Mucosa of rectum (tissue), 2 donors: ENCODE data around the gene GET3.

Source experiments
- H3K27ac ChIP-seq, 2 donors: one replicate each; pipeline ENCODE4 v1.7.0; 2013; ENCODE audit warnings: inconsistent platforms in 2 of 2, low read depth in 2 of 2, low read length in 2 of 2
- H3K27me3 ChIP-seq, 2 donors: one replicate each; pipeline ENCODE4 v1.7.0; 2013; ENCODE audit warnings: low read length in 2 of 2; ENCODE audit not compliant: control insufficient read depth in 2 of 2, insufficient read depth in 2 of 2
- H3K36me3 ChIP-seq, 2 donors: one replicate each; pipeline ENCODE4 v1.7.0; 2013; ENCODE audit warnings: low read length in 2 of 2; ENCODE audit not compliant: control insufficient read depth in 2 of 2, insufficient read depth in 2 of 2
- H3K4me1 ChIP-seq, 2 donors: one replicate each; pipeline ENCODE4 v1.7.0; 2013; ENCODE audit warnings: low read length in 2 of 2, mild to moderate bottlenecking in 1 of 2; ENCODE audit not compliant: control insufficient read depth in 2 of 2, insufficient read depth in 2 of 2
- H3K4me3 ChIP-seq, 2 donors: one replicate each; pipeline ENCODE4 v1.7.0; 2013; ENCODE audit warnings: low read length in 2 of 2
- H3K9ac ChIP-seq, 2 donors: one replicate each; pipeline ENCODE4 v1.7.0; 2013; ENCODE audit warnings: low read length in 2 of 2, low read depth in 1 of 2, mild to moderate bottlenecking in 1 of 2
- H3K9me3 ChIP-seq, 2 donors: one replicate each; pipeline ENCODE4 v1.7.0; 2013; ENCODE audit warnings: low read length in 2 of 2; ENCODE audit not compliant: control insufficient read depth in 2 of 2
- donor health status: healthy.
- donor health status: Normal muscosa, but diverticular disease.

The GET3 gene

GRCh38 chr19:12764698-12765097, 27.4 kb downstream of the GET3 start:
- Histone ChIP-seq H3K4me1 (peaks cover 0 to 7% of the 10 kb centered on the region in 2 donors), H3K36me3 (peaks cover 16 to 23% of the 10 kb centered on the region in 2 donors), H3K27me3 (no peaks in the 10 kb centered on the region), H3K9me3 (no peaks in the 10 kb centered on the region), H3K9ac (no peak overlapping the region), H3K27ac (no peak overlapping the region), H3K4me3 (no peak overlapping the region)

DNA sequence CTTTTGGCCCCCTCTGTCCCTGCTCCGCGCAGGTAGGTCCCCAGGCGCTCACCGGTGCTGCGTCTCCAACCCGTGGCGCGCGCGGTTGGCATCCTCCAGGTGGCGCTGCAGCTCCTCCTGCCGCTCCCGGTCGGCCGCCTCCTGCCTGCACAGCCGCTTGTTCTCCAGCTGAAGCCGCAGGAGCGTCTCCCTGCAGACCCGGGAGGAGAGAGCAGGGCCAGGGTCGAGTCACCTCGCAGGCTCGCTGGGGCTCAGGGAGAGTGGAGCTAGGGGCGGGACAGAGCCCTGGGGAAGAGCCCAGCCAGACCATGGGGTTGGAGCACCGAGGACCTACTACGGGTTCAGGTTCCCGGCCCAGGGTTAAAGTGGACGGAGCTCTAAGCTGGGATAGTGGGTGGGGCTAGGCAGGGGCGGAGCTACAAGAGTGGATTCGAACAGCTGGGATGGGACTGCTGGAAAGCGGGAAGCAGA, 28.8 kb downstream of the GET3 start:
- peak overlapping the region; percentile 41 to 75 for H3K27ac ChIP-seq
- peak overlapping the region; percentile 52 to 68 for H3K4me3 ChIP-seq
- peaks cover 3 to 15% of the 10 kb centered on the region in 2 donors for H3K4me1 ChIP-seq
- H3K9ac ChIP-seq, result peak overlapping the region in 1 of 2 donors; percentile 47
- peaks cover 16 to 23% of the 10 kb centered on the region in 2 donors for H3K36me3 ChIP-seq
- H3K9me3 ChIP-seq, result no peaks in the 10 kb centered on the region
- H3K27me3 ChIP-seq, result no peaks in the 10 kb centered on the region

- H3K4me1 ChIP-seq, result peaks cover 3 to 15% of the 10 kb centered on the region in 2 donors
- H3K27me3 ChIP-seq, result no peaks in the 10 kb centered on the region
- no peak overlapping the region for H3K27ac ChIP-seq
- no peak overlapping the region for H3K9ac ChIP-seq
- H3K36me3 ChIP-seq, result peaks cover 16 to 23% of the 10 kb centered on the region in 2 donors
- H3K9me3 ChIP-seq, result no peaks in the 10 kb centered on the region
- no peak overlapping the region for H3K4me3 ChIP-seq
These were observed 29.9 kb downstream of the GET3 start for GRCh38 chr19:12767150-12767549.

GRCh38 chr19:12767666-12768065, 30.4 kb downstream of the GET3 start:
- H3K27me3 ChIP-seq, result no peaks in the 10 kb centered on the region
- H3K4me1 ChIP-seq, result peaks cover 3 to 15% of the 10 kb centered on the region in 2 donors
- no peak overlapping the region for H3K27ac ChIP-seq
- H3K9me3 ChIP-seq, result no peaks in the 10 kb centered on the region
- H3K4me3 ChIP-seq, result no peak overlapping the region
- H3K9ac ChIP-seq, result no peak overlapping the region
- H3K36me3 ChIP-seq, result peaks cover 16 to 23% of the 10 kb centered on the region in 2 donors

DNA sequence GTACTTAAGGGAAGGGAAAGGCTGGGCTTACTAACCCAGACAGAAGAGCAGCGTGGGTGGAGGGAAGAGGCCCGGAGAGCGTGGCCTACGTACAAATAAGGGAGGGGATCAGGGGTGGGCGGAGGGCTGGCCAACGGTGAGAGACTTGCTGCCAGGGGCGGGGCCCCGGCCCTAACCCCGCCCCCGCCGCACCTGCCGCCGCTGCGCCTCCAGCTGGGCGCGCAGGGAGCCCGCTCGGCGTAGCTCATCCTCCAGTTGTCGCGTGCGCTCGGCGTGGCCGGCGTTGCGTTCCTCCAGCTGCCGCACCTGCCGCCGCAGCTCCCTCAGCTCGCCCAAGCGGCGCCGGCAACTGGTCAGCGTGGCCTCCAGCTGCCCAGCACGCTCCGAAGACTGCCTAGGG, 32.4 kb downstream of the GET3 start:
- Histone ChIP-seq H3K27ac (no peak overlapping the region), H3K36me3 (peaks cover 6 to 12% of the 10 kb centered on the region in 2 donors), H3K4me1 (peaks cover 11 to 18% of the 10 kb centered on the region in 2 donors), H3K27me3 (no peaks in the 10 kb centered on the region), H3K9me3 (no peaks in the 10 kb centered on the region), H3K4me3 (no peak overlapping the region), H3K9ac (no peak overlapping the region)

GRCh38 chr19:12770922-12771321, 33.6 kb downstream of the GET3 start:
- no peak overlapping the region for H3K27ac ChIP-seq
- H3K36me3 ChIP-seq, result peaks cover 4 to 11% of the 10 kb centered on the region in 2 donors
- H3K9me3 ChIP-seq, result no peaks in the 10 kb centered on the region
- no peaks in the 10 kb centered on the region for H3K27me3 ChIP-seq
- no peak overlapping the region for H3K4me3 ChIP-seq
- H3K4me1 ChIP-seq, result peaks cover 16 to 23% of the 10 kb centered on the region in 2 donors
- H3K9ac ChIP-seq, result no peak overlapping the region

GRCh38 chr19:12772323-12772722, 35.0 kb downstream of the GET3 start:
- Histone ChIP-seq H3K4me3 (no peak overlapping the region), H3K27me3 (no peaks in the 10 kb centered on the region), H3K9me3 (no peaks in the 10 kb centered on the region), H3K27ac (no peak overlapping the region), H3K4me1 (peaks cover 18 to 23% of the 10 kb centered on the region in 2 donors), H3K9ac (no peak overlapping the region), H3K36me3 (peaks cover 4 to 9% of the 10 kb centered on the region in 2 donors)

DNA sequence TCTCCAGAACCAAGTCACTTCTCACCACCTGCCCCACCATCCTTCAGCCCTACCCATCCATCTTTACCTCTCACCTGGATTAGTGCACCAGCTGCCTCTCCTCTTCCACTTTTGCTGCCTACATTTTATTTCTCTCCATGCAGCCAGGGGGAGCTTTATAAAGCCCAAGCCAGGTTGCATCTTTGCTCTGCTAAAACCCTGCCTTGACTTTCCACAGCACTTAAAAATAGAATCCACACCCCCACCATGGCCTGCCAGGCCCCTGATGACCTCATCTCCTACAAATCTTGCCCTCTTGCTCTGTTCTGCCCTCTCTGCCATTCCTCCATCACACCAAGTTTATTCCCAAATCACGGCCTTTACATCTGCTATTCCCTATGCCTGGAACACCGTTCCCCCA, 36.3 kb downstream of the GET3 start:
- H3K36me3 ChIP-seq, result peaks cover 0 to 3% of the 10 kb centered on the region in 2 donors
- no peaks in the 10 kb centered on the region for H3K9me3 ChIP-seq
- H3K9ac ChIP-seq, result no peak overlapping the region
- H3K4me1 ChIP-seq, result peaks cover 27 to 30% of the 10 kb centered on the region in 2 donors
- H3K27me3 ChIP-seq, result no peaks in the 10 kb centered on the region
- H3K4me3 ChIP-seq, result no peak overlapping the region
- H3K27ac ChIP-seq, result no peak overlapping the region

DNA sequence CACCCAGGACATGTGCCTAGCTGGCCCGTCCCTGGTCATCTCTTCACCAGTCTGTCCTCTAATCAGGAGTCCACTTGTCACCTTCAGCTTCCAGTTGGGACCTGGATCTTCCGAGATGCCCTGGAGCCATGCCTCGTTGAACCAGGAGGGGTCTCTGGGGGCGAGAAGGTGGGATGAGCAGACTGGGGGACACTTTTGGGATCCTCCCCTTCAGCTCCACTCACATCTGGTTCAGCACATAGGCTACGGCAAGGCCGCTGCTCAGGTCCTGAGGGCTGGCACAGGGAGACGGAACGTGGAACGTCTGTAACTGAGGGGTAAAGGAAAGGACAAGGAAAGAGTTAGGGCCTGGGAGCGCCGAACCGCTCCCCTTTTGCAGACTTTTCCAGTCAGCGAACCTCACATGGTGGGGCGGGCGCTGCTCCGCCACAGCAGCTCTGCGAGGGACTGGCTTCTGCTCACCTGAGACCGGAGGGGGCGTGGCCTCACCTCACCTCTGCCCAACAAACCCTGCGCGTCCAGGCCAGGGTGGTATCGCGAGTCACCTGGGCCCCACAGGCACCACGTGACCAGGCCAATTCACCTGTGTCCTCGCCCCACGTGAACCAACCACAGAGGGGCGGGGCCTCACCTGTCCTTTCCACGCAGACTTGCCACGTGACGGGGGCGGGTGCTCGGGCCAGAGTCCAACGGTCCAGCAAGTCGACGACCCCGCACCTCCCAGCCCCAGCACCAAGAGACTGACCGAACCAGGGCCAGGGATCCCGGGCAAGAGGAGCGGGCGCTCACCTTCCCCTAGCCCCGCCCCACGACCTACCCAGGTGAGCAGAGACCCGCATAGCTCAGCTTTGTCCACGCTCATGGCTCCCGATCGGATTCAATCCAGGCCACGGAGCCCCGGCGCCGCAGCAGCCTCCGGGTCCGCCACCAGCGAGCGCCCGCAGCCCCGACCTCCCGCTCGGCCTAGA, 37.6 kb downstream of the GET3 start, which contains the start of gene HOOK2:
HOOK2 (minus strand) TSS at position 965 of the 968 bp plus-strand sequence; CDS start at position 862, 103 bp downstream.
- H3K27ac ChIP-seq, result peak within 1 kb of the TSS; percentile 97 to 99
- peak within 1 kb of the TSS; percentile 80 to 85 for H3K4me3 ChIP-seq
- H3K36me3 ChIP-seq, result no peaks in the 10 kb centered on the region
- no peaks in the 10 kb centered on the region for H3K27me3 ChIP-seq
- peak within 1 kb of the TSS; percentile 74 to 92 for H3K9ac ChIP-seq
- peaks cover 28 to 35% of the 10 kb centered on the region in 2 donors for H3K4me1 ChIP-seq
- no peaks in the 10 kb centered on the region for H3K9me3 ChIP-seq
